GM12878 (cell line): Measurements from ENCODE around the gene SRPX2.

Source experiments
- CEBPB ChIP-seq, 2 experiments: fragments of 150-350 bp in 1 of 2; IDR thresholded peaks; 2 replicates each; pipeline ENCODE4 v1.6.1; 2012 to 2014; ENCODE audit warnings: low read depth in 2 of 2, low read length in 2 of 2, borderline replicate concordance in 1 of 2, inconsistent platforms in 1 of 2
- CHD4 ChIP-seq: fragments of 200-600 bp; sonication (generic); IDR thresholded peaks from 2 replicates; pipeline ENCODE4 v1.6.1; 2016; ENCODE audit warnings: mild to moderate bottlenecking
- IRF4 ChIP-seq: IDR thresholded peaks from 2 replicates; pipeline ENCODE4 v1.6.1; 2011; ENCODE audit warnings: low read depth, low read length
- JUNB ChIP-seq: IDR thresholded peaks from 2 replicates; pipeline ENCODE4 v1.6.1; 2016; ENCODE audit warnings: antibody characterized with exemption, mild to moderate bottlenecking
- ZBED1 ChIP-seq: IDR thresholded peaks from 2 replicates; pipeline ENCODE4 v1.6.1; 2016; ENCODE audit warnings: borderline replicate concordance
- ZNF274 ChIP-seq: IDR thresholded peaks from one replicate; pipeline ENCODE4 v1.8.0; 2011; ENCODE audit not compliant: insufficient read length, insufficient read depth
- TF ChIP-seq, protein P1 (sequence below), 3 experiments: IDR thresholded peaks in 2 of 3; conservative IDR thresholded peaks in 1 of 3; 2 replicates each; pipeline ENCODE4 v1.5.1; 2011; ENCODE audit warnings: low read depth in 3 of 3, low read length in 3 of 3, mild to moderate bottlenecking in 3 of 3, control low read depth in 2 of 3, moderate library complexity in 2 of 3, inconsistent platforms in 1 of 3, mixed read lengths in 1 of 3; ENCODE audit not compliant: control insufficient read depth in 2 of 3, insufficient read depth in 1 of 3; ENCODE audit errors: extremely low read depth in 1 of 3
- TF ChIP-seq, protein P2 (sequence below): IDR thresholded peaks from 2 replicates; pipeline ENCODE4 v1.6.1; 2011; ENCODE audit warnings: low read depth, low read length, improper control_type of control experiment, borderline replicate concordance

DNA sequence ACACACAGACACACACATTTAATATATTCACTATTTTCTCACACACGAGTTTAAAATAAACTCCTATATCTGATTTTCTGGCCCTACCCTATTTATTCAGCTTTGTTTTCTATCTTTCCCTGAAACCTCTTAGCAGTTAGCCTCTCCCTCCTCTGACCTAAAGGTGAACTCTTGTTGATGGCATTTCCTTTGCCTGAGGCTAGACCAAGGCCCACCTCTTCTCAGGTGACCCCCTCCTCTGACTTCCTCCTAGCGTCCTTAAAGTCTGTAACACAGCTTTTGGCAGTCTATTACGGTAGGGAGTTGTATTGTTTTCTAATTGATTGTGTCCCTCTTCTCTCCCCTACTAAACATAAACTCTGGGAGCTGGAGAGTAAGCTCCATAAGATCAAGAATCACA is 1.7 kb upstream of the SRPX2 start:
- TF ChIP-seq ZBED1 (no peak), IRF4 (no peak), ZNF274 (no peak), CHD4 (no peak), CEBPB (IDR thresholded peaks at IDR 0.05; ENCODE audit: borderline replicate concordance in 1 of 2, low read depth in 2 of 2, low read length in 2 of 2) (no peak), JUNB (no peak)
- TF ChIP-seq, protein P1, sequence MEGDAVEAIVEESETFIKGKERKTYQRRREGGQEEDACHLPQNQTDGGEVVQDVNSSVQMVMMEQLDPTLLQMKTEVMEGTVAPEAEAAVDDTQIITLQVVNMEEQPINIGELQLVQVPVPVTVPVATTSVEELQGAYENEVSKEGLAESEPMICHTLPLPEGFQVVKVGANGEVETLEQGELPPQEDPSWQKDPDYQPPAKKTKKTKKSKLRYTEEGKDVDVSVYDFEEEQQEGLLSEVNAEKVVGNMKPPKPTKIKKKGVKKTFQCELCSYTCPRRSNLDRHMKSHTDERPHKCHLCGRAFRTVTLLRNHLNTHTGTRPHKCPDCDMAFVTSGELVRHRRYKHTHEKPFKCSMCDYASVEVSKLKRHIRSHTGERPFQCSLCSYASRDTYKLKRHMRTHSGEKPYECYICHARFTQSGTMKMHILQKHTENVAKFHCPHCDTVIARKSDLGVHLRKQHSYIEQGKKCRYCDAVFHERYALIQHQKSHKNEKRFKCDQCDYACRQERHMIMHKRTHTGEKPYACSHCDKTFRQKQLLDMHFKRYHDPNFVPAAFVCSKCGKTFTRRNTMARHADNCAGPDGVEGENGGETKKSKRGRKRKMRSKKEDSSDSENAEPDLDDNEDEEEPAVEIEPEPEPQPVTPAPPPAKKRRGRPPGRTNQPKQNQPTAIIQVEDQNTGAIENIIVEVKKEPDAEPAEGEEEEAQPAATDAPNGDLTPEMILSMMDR (IDR thresholded peaks at IDR 0.05 in 2 of 3, conservative IDR thresholded peaks at IDR 0.05 in 1 of 3; ENCODE audit: control insufficient read depth in 2 of 3, extremely low read depth in 1 of 3, insufficient read depth in 1 of 3, low read depth in 3 of 3, low read length in 3 of 3), result no peak
- TF ChIP-seq, protein P2, sequence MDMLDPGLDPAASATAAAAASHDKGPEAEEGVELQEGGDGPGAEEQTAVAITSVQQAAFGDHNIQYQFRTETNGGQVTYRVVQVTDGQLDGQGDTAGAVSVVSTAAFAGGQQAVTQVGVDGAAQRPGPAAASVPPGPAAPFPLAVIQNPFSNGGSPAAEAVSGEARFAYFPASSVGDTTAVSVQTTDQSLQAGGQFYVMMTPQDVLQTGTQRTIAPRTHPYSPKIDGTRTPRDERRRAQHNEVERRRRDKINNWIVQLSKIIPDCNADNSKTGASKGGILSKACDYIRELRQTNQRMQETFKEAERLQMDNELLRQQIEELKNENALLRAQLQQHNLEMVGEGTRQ, result no peak
